HCEC 1CT (cell line): ENCODE data around the gene PADI6.

Source experiments
- DNase-seq: peaks from one replicate; pipeline ENCODE4 v3.0.0-alpha.2; 2017

Gene PADI6

DNA sequence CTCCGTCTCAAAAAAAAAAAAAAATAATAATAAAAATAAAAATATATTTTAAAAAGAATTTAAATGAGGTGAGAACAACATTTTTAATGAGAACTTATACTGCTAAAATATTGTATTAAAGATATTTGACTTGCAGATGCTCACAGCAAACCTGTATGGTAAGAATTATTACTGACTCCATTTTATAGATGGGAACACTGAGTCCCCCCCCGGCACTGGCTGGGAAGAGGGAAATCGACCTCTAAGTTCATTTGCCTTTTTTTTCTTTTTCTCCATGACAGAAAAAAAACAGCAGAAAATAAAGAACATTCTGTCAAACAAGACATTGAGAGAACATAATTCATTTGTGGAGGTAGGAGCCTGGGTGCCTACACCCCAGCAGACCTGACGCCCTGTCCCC lies 13.4 kb upstream of the PADI6 start:
- no peak for DNase-seq

DNA sequence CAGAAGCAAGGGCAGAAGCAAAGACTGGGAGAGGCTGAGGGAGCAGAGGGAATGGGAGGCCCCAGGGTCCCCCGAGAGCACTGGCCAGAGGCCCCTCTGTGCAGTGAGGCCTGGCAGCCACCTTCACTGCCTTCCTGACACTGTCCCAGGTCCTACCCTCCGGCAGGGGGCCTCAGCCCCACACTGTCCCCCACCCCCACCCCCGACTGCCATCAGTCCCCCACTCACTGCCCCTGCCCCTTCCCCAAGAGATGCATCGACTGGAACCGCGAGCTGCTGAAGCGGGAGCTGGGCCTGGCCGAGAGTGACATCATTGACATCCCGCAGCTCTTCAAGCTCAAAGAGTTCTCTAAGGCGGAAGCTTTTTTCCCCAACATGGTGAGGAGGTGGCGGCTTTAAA lies 13.0 kb upstream of the PADI6 start:
- no peak for DNase-seq

DNA sequence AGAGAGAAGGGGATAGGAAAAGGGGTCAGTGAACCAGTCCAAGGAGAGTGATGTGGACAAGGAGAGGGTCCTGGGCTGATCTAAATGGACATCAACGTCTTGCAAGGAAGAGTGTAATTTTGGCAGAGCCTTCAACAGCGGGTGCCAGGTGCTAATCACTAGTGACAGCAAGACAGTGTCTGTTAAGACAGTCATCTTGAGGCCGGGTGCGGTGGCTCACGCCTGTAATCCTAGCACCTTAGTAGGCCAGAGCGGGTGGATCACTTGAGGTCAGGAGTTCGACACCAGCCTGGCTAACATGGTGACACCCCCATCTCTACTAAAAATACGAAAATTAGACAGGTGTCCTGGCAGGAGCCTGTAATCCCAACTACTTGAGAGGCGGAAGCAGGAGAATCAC lies 12.2 kb upstream of the PADI6 start:
- DNase-seq, result no peak

DNA sequence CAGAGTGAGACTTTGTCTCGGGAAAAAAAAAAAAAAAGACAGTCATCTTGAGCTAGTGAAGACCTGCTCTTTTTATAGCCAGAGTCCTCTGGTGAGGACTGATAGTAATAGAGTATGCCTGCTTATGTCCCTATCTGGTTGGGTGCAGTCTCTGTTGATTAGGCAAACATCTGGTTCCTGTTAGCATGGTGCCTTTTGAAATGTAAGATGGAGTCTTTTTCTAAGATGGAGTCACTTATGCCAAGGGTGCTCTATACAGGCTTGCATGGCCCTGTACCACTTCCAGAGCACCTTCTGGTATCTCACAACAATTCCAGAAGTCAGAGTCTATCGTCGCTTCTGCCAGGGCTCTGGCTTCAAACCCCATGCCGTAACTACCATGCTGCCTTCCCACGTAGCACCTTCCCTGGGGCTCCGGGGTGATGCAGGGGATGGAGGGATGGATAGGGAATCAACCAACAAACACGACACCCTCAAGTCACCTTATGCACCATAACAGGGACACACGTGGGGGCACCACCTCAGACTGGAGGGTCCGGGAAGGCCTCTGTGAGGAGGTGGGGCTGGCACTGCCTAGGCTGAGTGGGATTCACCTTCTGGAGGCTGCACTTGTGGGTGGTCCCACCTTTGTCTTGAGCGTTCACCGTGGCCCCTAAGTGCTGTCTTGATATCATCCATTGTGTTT lies 11.6 kb upstream of the PADI6 start:
- DNase-seq, result no peak

DNA sequence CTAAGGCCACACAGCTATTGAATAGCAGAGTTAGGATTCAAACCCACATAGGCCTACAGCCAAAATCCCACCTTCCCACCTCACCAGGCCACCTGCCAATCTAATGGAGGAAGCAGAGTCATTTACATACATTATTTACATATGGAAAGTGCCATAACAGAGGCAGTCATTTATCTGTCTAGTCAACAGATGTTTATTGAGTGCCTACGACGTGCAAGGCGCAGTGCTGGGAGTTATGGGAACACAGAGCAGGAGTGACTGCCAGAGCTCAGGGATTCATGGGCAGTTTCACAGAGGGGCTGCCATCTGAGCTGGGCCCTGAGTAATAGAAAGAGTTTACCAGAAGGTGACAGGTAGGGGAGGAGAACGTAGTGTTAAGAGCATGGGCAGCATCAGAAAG lies 10.3 kb upstream of the PADI6 start:
- DNase-seq, result no peak

DNA sequence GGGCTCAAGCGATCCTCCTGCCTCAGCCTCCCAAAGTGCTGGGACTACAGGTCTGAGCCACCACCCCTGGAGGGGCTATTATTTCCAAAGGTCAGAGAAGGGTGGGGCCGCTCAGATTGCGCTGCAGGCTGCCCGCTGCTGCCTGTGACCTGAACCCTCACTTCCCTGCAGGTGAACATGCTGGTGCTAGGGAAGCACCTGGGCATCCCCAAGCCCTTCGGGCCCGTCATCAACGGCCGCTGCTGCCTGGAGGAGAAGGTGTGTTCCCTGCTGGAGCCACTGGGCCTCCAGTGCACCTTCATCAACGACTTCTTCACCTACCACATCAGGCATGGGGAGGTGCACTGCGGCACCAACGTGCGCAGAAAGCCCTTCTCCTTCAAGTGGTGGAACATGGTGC lies 8.6 kb upstream of the PADI6 start:
- DNase-seq, result no peak

DNA sequence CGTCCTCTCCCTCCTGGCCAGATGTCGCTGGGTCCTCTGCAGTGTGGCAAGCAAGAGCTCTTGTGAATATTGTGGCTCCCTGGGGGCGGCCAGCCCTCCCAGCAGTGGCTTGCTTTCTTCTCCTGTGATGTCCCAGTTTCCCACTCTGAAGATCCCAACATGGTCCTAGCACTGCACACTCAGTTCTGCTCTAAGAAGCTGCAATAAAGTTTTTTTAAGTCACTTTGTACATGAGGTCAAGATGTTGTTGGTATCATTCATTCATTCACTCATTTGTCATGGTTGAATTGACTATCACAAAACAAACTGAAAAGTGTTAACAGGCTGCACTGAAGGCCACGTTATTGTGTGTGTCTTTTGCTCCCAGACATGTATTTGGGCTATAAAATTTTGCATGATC lies 8.2 kb upstream of the PADI6 start:
- no peak for DNase-seq

DNA sequence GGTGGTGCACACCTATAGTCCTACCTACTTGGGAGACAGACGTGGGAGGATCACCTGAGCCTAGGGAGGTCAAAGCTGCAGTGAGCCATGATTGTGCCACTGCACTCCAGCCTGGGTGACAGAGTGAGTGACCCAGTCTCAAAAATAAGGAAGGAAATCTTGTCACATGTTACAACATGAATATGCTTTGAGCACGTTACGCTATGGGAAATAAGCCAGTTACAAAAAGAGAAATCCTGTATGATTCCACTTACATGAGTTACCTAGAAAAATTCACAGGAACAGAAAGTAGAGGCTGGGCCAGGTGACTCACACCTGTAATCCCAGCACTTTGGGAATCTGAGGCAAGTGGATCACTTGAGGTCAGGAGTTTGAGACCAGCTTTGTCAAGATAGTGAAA lies 6.7 kb upstream of the PADI6 start:
- no peak for DNase-seq

DNA sequence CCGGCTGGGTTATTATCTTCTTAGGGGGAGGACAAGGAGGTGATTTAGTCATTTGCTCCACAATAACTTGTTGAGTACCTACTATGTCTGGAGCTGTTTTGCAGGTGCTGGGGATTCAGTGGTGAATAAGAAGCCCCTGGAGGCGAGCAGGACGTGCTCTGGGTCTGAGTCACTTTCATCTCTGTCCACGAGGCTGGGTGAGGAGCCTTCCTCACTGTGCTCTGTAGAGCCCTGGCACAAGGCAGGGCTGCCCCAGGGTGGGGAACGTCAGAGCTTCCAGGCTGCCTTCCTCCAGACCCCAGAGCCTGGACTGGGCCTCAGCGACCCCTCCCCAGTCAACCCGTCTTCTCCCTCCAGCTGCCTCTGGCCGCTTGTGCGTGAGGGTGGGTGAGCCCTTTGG lies 2.5 kb upstream of the PADI6 start:
- DNase-seq, result peak; percentile 31

DNA sequence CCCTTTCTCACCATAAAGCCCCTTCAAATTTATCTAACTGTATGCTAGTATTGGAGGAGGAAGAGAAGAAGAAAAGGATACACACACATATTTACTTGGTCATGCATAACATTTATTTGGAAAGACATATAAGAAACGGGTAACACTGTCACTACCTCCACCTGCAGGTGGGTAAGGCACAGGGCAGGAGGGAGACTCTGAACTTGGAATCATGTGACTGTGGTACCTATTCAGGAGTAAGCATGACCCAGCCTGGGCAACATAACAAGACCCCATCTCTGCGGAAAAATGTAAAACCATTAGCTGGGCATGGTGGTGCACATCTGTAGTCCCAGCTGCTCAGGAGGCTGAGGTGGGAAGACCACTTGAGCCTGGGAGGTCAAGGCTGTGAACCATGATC lies 1.4 kb upstream of the PADI6 start:
- peak; percentile 5 for DNase-seq

DNA sequence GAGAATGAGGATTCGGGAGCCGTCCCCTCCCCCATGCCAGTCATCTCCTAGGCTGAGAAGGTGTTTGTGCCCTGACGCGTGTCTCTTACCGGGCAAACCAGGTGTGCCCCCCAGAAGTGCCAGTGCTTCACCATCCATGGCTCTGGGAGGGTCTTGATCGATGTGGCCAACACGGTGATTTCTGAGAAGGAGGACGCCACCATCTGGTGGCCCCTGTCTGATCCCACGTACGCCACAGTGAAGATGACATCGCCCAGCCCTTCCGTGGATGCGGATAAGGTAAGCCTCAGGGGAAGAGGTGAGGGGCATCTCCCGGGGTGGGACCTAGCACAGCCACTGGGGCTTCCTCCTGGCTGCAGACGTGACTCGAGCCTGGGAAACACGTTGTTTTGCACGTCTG lies 959 bp downstream of the PADI6 start:
- DNase-seq, result no peak

DNA sequence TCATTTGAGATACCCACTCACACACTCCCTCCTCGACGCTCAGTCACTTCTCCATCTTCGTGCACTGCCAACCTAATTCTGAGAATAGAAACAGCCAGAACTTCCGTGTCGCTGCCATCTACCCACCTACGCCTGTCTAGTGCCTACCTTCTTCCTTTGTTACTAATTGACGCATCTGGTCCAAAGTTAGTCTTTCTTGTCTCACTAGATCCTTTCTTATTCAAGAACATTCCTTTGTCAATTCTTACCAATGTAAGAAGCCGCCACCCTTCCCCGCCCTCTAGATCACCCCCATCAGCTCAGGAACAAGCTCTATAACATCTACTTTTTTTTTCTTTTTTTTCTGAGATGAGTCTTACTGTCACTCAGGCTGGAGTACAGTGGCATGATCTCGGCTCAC lies 3.7 kb downstream of the PADI6 start:
- no peak for DNase-seq

DNA sequence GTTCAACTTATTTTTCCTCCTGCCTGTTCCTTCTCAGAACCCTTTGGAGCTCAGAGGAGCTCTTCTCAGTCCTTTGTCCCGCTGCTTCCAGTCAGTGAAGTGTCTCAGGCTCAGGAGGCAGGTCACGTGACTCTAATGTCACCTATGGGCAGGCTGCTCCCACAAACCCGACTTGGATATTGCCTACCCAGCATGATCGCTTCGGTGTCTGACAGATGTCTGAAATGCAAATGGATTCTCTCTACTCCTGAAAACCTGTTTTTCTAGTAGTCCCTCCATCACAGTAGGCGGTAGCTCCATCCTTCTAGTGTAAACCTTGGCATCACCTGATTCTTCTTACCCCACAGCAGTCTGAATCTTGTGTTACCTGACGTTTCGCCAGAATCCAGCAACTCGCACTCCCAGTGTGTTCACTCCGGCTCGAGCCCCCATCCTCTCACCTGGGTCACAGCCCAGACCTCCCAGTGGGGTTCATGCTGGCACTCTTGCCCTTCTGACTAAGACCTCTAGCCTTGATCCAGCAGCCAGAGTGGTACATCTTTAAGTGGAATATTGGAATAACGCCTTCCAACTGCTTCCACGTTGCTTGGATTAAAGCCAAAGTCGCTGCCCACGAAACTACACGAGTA lies 5.4 kb downstream of the PADI6 start:
- no peak for DNase-seq

DNA sequence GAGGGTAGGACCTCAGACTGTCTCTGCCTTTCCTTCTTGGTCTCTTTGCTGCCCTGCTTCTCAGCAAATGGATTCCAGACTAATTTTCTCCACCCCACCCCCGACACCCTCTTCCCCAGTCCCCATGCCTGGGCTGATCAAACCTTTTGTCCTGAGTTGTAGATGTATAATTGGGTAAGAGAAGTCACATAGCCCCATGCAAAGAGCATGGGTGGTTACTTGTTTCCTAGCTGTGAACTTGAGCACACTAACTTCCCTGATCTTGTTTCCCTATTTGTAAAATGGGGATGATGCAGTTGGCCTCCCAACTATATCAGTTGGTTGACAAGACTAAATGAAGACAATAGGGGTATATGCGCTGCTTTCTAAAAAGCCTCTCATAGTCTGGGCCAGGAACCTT lies 9.2 kb downstream of the PADI6 start:
- DNase-seq, result no peak

DNA sequence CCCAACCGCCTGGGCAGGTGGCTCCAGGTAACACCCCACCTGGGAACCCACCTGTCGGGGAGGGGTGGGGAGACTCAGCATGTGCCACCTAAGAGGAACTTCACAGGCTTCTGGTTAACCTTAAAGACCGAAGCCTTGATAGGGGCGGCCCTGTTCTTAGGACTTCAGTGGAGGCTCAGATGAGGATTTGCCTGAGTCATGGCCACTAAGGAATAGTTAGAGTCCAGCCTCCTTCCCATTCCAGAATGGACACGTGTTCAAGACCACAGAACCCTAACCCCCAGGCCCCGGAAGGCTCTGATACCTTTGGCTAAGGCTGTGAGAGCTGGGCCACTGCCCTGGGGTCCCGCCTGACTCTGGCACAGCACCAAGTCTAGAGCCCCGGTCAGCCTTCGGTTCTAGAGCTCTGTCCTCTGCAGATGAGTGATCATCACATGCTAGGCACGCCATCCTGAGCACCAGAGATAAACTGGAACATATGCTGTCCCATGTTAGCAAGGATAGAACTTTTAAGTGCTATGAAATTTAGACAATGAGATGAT lies 20.3 kb downstream of the PADI6 start:
- DNase-seq, result no peak

DNA sequence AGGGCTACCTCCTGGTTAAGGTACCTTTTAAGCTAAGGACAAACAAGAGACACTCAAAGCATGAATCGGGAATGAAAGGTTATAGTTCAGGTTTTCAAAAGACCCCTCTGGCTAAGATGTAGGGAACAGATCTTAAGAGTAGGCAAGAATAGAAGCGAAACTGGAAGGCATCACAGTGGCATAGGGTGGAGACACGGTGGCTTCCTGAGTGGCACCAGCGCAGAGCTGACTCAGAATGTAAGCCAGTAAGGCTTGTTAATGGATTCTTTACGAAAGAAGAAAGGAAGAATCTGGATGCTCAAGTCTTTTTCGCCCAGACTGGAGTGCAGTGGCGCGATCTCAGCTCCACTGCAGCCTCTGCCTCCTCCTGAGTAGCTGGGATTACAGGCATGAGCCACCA lies 21.2 kb downstream of the PADI6 start:
- no peak for DNase-seq

DNA sequence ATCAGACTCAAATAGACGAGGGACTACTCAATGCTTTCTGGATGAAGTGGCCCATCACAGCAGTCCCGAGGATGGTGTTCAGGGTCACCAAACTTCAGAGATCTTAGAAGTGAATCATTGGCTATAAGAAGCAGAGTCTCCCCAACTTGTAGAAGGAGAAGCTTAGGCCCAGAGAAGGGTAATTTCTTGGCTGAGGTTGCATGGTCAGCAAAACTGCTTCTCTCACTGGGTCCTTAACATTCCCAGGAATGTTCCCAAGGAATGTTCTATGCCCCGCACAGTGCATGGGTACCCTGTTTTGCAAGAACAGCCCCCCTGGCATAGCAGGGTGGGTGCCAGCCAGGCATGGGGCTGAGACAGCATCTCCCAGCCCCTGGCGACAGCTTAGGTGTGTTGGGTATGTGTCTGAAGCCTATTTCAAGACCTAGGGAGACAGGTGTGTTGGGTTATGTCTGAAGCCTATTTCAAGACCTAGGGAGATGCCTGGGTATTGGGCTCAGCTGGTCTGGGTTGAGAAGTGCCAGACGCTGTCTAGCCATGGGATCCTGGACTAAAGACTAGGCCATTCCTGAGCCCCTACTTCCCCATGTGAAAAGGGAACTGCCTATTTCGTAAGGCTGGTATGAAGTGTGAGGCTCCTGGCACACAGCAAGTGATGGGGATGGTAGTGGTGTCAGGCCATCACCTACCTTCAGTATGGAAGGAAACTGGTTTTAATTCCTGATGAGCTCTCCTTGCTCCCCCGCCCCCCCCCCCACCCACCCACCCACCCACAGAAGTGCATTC lies 26.1 kb downstream of the PADI6 start:
- DNase-seq, result no peak

DNA sequence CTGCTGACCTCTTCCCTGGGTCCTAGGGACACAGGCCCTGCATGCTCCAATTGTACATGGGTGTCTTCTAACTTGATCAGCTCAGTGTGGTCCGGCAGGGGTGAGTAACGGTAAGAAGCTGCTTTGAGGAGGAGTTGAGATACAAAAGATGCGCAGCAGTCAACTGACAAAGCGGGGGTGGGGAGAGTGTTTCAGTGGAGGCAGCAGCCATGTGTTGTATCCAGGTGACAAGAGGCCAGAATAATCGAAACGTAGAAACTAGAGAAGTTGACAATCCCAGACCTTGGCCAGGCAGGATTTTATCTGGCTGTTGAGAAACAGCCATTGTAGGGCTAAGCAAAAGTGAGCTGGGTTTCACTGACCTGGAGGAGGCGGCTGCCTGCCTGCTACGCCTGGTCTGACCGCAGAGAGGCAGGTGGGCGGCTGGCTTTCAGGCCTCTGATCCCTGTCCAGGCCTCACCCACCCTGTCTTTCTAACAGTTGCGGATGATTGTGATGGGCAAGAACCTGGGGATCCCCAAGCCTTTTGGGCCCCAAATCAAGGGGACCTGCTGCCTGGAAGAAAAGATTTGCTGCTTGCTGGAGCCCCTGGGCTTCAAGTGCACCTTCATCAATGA lies 28.8 kb downstream of the PADI6 start:
- no peak for DNase-seq

DNA sequence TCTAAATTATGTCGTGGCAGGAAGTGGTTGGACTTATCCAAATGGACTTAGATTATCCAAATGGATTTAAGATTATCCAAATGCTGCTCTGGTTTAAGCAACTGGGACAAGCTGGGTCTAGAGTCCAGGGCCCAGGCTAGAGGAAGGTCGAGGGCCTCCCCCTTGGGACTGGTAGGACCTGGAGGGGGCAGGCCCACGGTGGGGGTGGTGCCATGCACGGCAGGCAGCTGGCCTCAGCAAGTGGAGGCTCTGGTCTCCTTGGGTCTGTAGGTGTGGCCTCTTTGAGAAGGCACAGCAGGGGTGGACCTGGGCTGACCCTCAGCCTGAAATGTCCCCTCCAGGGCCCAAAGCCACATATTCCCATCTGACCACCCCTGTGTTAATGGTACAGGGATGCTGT lies 29.8 kb downstream of the PADI6 start:
- no peak for DNase-seq

DNA sequence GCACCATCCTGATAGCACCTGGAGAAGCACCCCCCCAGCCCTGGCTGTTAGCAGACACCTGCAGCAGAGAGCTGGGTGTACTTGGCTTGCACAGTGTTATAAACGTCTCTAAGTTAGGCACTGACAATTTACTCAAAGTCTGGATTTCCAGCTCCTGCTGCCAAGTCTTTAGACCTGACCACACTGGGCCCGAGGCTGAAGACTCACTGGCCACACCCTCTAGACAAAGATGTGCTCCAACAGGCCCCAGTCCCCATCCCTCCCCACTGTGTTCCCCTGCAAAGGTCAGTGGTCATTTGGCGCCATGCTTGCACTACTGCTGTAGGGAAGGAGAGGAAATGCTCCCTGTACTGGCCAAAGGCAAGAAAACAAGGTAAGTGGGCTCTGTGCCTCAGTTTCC lies 31.1 kb downstream of the PADI6 start:
- no peak for DNase-seq

DNA sequence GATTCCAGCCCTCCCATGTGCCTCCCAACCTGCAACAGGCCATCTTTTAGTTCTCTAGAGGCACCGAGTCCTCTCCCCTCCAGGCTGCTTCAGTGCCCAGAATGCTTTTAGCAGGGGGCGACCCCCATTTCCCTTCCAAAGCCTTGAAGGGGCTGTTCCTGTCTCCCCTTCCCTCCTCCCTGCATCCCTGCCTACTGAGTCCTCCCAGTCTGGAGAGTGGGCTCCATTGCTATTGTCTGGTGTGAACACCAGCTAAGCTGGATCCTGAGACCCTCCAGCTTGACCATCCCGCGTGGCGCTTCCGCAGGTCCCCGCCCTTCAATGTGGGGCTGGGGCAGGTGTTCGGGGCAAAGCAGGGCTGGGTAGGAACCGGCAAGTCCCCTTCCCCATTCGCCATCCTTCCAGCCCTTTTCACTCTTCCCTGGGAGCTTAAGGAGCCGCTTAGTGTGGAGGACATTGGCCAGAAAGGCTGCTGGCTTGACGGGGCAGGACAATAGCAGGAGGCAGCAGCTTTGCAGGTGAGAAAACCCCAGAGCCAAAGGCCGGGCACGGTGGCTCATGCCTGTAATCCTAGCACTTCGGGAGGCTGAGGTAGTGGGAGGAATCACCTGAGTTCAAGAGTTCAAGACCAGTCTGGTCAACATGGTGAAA lies 32.2 kb downstream of the PADI6 start:
- no peak for DNase-seq

DNA sequence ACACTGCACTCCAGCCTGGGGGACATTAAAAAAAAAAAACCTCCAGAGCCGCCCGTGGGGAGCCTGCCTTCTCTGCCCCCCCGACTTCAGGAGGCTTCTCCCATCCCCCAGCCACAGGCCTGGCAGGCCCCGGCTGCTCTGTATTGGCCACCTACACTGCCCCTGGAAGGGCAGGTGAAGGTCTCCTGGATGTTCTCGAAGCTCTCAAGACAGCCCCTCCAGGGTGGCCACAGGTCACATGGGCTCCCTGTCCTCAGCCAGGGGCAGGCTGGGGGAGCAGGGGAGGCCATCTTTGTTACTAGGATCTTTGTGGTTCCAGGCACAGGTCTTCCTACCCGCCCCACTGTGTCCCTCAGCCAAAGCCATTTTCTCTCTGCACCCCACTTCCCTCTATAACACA lies 32.8 kb downstream of the PADI6 start:
- no peak for DNase-seq
